ENCODE data around the gene SLC25A10. TPM values are rescaled to one million over a fixed set of nuclear protein-coding genes. Genes with fewer than 3 reads are reported as not detected.

SLC25A10 gene
- polyA plus RNA-seq, 1 donor = 13.0 TPM

- DNase-seq = no peak
Observed at GRCh38 chr17:81703747-81704654, 8.1 kb upstream of the SLC25A10 start.

- no peak for DNase-seq
Observed at GRCh38 chr17:81705518-81706231, 6.4 kb upstream of the SLC25A10 start.

- DNase-seq = no peak
Observed at GRCh38 chr17:81706232-81706611, 5.9 kb upstream of the SLC25A10 start.

- DNase-seq = no peak
Observed at GRCh38 chr17:81706757-81707624, 5.1 kb upstream of the SLC25A10 start.

GRCh38 chr17:81707725-81708646 is 4.1 kb upstream of the SLC25A10 start:
- no peak for DNase-seq

- no peak for DNase-seq
Observed at GRCh38 chr17:81708739-81709185, 3.3 kb upstream of the SLC25A10 start.

- DNase-seq = no peak
Observed at GRCh38 chr17:81710514-81711308, 1.4 kb upstream of the SLC25A10 start.

- no peak for DNase-seq
Observed at GRCh38 chr17:81712468-81713003, 452 bp downstream of the SLC25A10 start.

- DNase-seq = no peak
Observed at GRCh38 chr17:81713004-81713555, 996 bp downstream of the SLC25A10 start.

- DNase-seq = no peak
Observed at GRCh38 chr17:81713556-81714411, 1.7 kb downstream of the SLC25A10 start.

- DNase-seq = no peak
Observed at GRCh38 chr17:81714412-81715106, 2.5 kb downstream of the SLC25A10 start.

GRCh38 chr17:81715107-81715871 is 3.2 kb downstream of the SLC25A10 start:
- no peak for DNase-seq

- DNase-seq = no peak
Observed at GRCh38 chr17:81715872-81716673, 4.0 kb downstream of the SLC25A10 start.

GRCh38 chr17:81716674-81716996 is 4.6 kb downstream of the SLC25A10 start:
- DNase-seq = no peak

- no peak for DNase-seq
Observed at GRCh38 chr17:81717049-81717765, 5.1 kb downstream of the SLC25A10 start.

GRCh38 chr17:81717766-81718089 is 5.6 kb downstream of the SLC25A10 start:
- no peak for DNase-seq
